ENCODE data around the gene BARHL1.

BARHL1 gene

DNA sequence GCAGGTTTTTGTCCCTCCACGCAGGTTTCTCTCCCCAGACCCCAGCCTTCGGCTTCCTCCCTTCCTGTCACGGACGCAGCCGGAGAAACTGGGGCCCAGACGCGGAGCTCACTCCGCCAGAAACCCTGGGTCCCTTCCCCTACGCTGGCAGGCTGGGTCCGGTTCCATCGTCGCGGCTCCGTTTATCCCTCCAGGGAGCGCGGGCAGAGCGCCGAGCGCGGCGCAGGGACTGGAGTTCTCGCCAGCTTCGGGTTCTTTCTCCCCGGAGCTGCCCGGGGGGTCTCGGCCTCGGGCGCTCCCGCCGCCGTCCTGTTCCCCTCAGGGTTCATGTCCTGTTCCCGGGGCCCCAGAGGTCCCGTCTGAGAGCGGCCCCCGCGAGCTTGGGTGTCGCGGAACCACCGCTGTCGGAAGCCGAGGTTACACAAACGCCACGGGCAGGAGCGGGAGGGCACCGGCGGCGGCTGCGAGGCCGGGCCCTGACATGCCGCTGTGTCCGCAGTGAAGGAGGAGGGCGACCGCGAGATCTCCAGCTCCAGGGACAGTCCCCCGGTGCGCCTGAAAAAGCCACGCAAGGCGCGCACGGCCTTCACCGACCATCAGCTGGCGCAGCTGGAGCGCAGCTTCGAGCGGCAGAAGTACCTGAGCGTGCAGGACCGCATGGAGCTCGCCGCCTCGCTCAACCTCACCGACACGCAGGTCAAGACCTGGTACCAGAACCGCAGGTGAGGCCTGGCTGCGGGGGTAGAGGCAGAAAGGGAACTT is 4.6 kb downstream of the BARHL1 start:
- H3K4me3 Mint-ChIP-seq: peak overlapping the region in 1 of 2 donors; percentile 35

DNA sequence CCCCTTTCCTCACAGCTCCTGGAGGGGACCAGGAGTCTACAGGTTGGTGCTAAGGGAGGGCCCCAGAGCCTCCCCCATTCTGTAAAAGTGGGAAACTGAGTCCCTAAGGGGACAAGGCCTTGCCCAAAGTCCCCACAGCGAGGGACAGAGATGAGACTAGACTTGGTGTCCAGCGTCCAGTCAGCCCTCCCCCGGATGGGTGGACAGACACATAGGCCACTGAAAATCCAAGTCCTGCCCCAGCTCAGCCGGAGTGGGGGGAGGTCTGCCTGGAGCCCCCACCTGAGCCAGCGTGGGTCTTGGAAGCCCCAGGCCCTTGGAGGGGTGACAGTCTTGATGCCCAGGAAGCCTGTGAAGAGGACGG is 5.2 kb downstream of the BARHL1 start:
- Mint-ChIP-seq H3K27ac (no peak overlapping the region), H3K36me3 (peaks cover 11 to 14% of the 10 kb centered on the region in 2 donors), H3K9me3 (no peaks in the 10 kb centered on the region), H3K27me3 (peaks cover 60 to 93% of the 10 kb centered on the region in 2 donors), H3K4me3 (no peak overlapping the region), H3K4me1 (peaks cover 20 to 40% of the 10 kb centered on the region in 2 donors)
- DNase-seq: no peak
- no peak for ATAC-seq (replicated peaks)

More for the DNA sequence above, 4.6 kb downstream of the BARHL1 start:
- H3K27ac Mint-ChIP-seq: peak overlapping the region; percentile 75
- H3K4me1 Mint-ChIP-seq: peaks cover 20 to 42% of the 10 kb centered on the region in 2 donors
- DNase-seq (no peak), ATAC-seq (replicated peaks) (peak in 1 of 2 donors; percentile 27)
- peaks cover 8% of the 10 kb centered on the region in 2 donors for H3K36me3 Mint-ChIP-seq
- no peaks in the 10 kb centered on the region for H3K9me3 Mint-ChIP-seq
- peaks cover 56 to 93% of the 10 kb centered on the region in 2 donors for H3K27me3 Mint-ChIP-seq

DNA sequence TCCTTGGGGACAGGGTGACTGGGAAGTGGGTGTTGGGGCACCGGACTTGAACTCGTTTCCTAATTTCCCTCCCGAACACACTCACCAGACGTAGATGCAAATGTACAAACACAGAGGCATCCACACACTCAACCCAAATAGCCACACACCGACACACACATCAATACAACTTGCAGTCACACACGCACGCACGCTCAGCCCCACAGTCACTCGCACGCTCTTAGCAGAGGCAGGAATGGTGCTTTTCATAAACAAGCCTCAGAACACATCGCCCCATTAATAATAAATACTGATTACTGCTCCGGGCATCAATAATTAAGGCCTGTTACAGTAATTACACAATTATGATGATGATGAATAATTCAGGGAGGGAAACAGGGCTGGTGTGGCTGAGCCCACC is 5.7 kb downstream of the BARHL1 start:
- H3K4me3 Mint-ChIP-seq: no peak overlapping the region
- no peaks in the 10 kb centered on the region for H3K9me3 Mint-ChIP-seq
- peaks cover 57 to 90% of the 10 kb centered on the region in 2 donors for H3K27me3 Mint-ChIP-seq
- H3K27ac Mint-ChIP-seq: no peak overlapping the region
- DNase-seq: no peak
- no peak for ATAC-seq (replicated peaks)
- H3K36me3 Mint-ChIP-seq: peaks cover 14 to 18% of the 10 kb centered on the region in 2 donors
- peaks cover 20 to 40% of the 10 kb centered on the region in 2 donors for H3K4me1 Mint-ChIP-seq

DNA sequence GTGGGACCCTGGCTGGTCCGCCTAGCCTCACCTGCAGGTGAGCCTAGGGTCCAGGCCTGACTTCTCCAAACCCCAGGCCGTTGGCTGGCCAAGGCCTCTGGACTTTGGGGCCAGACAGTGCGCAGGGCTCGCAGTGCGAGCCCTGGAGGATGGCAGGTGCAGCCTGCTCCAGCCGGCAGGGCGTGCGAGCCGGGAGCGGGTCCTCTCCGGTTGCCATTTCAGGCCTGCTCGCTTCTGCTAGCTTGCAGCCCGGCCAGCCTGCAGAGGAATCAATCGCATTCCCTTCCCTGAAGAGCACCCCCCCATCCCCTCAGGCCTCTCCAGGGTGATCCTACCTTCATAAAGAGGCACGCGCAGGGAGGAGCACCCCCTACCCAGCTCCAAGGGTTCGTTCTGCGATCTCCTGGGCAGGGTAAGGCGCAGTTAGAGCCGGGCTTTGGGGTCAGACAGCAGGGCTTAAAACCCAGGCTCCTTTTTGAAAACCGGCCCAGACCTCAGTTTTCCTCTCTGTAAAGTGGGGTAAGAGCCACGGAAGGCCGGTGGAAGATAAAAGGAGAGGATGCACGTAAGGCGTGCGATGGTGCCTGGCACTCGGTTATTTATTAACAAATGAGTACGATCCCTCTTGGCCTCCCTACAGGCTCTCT is 6.2 kb downstream of the BARHL1 start:
- Mint-ChIP-seq H3K4me3 (peak overlapping the region in 1 of 2 donors; percentile 8), H3K4me1 (peaks cover 21 to 40% of the 10 kb centered on the region in 2 donors), H3K27me3 (peaks cover 56 to 90% of the 10 kb centered on the region in 2 donors), H3K27ac (peak overlapping the region; percentile 69), H3K36me3 (peaks cover 20 to 23% of the 10 kb centered on the region in 2 donors), H3K9me3 (no peaks in the 10 kb centered on the region)
- ATAC-seq (replicated peaks): no peak
- no peak for DNase-seq

DNA sequence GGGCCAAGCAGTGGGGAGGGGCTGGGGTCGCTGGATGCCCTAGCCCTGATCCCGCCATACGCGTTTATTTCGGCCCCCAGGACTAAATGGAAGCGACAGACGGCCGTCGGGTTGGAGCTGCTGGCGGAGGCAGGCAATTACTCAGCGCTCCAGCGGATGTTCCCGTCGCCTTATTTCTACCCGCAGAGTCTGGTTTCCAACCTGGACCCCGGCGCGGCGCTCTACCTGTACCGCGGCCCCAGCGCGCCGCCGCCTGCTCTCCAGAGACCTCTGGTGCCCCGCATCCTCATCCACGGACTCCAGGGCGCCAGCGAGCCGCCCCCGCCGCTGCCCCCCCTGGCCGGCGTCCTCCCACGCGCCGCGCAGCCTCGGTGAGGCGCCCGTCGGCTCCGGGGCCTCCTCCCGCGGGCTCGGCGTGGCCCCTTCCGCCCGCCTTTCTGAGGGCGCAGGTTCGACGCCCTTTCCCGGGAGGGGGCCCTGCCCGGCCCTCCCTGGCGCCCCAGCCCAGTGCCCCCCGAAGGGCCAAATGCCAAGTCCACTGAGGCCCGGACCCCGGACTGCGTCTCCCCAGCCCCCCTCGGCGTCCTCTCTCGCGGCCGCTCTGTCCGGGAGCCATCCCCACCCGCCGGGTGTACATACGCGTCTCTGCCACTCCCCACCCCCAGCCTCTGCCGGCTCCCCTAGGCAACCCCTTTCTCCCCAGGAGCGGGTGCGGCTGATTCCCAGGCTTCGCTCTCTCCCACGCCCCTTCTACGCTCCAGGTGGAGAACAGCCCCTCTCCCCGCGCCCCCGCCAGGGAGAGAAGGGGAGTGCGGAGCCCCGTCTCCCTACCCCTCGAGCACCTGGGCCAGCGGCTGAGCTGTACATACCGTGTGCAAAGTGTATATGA is 7.0 kb downstream of the BARHL1 start:
- no peak for ATAC-seq (replicated peaks)
- Mint-ChIP-seq H3K4me1 (peaks cover 22 to 40% of the 10 kb centered on the region in 2 donors), H3K36me3 (peaks cover 23 to 31% of the 10 kb centered on the region in 2 donors), H3K4me3 (peak overlapping the region; percentile 44 to 76), H3K9me3 (no peaks in the 10 kb centered on the region), H3K27ac (peak overlapping the region; percentile 83), H3K27me3 (peaks cover 52 to 84% of the 10 kb centered on the region in 2 donors)
- no peak for DNase-seq

DNA sequence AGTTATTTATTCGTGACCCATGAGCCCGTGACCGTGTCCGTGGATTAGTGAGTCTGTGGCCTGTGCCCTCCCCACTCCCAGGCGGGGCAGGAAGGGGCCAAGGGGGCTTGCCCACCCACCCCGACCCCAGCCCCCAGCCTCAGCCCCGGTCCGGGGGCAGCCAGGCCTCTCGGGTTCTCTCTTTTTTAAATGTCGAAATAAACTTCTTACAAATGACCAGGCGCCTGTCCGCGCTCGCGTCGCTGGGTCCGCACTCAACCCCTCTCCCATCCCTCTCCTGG is 7.6 kb downstream of the BARHL1 start:
- H3K27me3 Mint-ChIP-seq: peaks cover 49 to 79% of the 10 kb centered on the region in 2 donors
- peak overlapping the region; percentile 62 to 76 for H3K4me3 Mint-ChIP-seq
- ATAC-seq (replicated peaks): no peak

DNA sequence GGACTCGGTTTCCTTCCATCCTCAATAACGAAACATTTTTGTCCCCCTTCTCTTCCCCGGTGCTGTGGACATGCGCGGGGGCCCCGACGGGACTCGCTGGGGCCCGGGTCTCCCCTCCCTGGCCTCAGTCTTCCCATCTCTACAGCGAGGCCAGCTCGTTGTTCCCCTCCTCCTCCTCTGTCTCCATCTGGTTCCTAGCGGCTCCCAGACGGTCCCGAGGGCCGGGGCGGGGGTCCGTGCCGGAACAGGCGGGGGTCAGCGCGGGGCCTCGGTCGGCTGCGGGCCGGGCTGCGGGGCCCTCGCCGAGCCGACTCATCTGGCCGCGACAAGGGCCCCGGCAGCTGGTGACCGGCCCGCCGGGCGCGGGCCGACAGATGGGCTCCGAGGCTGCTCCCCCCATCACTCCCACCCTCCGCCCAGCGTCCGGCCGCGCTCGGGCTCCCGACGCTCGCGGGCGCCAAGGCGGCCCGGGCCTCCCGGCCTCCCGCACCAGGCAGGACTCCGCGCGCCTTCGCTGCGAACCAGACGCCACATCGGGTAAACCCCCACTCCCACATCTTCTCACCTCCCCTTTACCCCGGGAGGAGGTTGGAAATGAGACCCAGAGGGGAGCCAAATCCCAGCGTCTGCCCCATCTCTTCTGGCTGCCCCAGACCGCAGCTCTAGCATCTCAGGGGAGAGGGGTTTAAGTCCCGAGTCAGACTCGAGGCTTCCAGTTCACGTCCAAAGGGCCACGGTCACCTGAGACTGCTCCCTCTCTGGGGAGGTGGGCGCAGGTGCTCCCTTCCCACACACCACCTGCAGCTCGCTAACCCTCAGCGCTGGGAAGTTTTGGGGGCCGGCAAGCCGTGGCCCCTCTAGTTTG is 8.1 kb downstream of the BARHL1 start:
- H3K9me3 Mint-ChIP-seq: no peaks in the 10 kb centered on the region
- ATAC-seq (replicated peaks): no peak
- peaks cover 49 to 77% of the 10 kb centered on the region in 2 donors for H3K27me3 Mint-ChIP-seq
- peak overlapping the region; percentile 56 to 62 for H3K4me3 Mint-ChIP-seq
- peak overlapping the region; percentile 89 for H3K27ac Mint-ChIP-seq
- H3K36me3 Mint-ChIP-seq: peaks cover 30 to 38% of the 10 kb centered on the region in 2 donors
- peaks cover 22 to 40% of the 10 kb centered on the region in 2 donors for H3K4me1 Mint-ChIP-seq
- no peak for DNase-seq

More for the DNA sequence above, 7.6 kb downstream of the BARHL1 start:
- Mint-ChIP-seq H3K4me1 (peaks cover 22 to 40% of the 10 kb centered on the region in 2 donors), H3K27ac (peak overlapping the region; percentile 87), H3K9me3 (no peaks in the 10 kb centered on the region), H3K36me3 (peaks cover 28 to 34% of the 10 kb centered on the region in 2 donors)
- DNase-seq: no peak

DNA sequence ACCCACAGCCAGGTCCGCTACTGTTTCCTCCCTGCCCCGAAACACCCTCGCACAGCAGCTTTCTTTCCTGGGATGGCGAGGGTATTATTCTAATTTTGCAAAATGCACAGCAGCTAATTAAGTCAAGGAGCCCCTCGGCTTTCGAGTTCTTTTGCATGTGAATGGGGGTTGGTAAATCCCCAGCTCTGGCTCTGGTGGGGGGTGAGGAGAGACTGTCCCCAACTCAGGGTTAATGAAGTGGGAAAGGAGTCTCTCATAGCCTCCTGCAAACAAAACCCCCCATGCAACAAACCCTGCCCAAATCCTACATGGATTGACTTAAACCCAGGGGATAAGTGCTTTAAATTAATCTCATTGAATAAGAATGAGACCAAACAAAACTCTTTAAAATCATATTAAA is 8.8 kb downstream of the BARHL1 start:
- H3K9me3 Mint-ChIP-seq: no peaks in the 10 kb centered on the region
- no peak for DNase-seq
- peak overlapping the region; percentile 89 for H3K27ac Mint-ChIP-seq
- ATAC-seq (replicated peaks): no peak
- peaks cover 44 to 71% of the 10 kb centered on the region in 2 donors for H3K27me3 Mint-ChIP-seq
- peaks cover 19 to 36% of the 10 kb centered on the region in 2 donors for H3K4me1 Mint-ChIP-seq
- H3K36me3 Mint-ChIP-seq: peaks cover 31 to 45% of the 10 kb centered on the region in 2 donors
- H3K4me3 Mint-ChIP-seq: peak overlapping the region; percentile 36 to 53

DNA sequence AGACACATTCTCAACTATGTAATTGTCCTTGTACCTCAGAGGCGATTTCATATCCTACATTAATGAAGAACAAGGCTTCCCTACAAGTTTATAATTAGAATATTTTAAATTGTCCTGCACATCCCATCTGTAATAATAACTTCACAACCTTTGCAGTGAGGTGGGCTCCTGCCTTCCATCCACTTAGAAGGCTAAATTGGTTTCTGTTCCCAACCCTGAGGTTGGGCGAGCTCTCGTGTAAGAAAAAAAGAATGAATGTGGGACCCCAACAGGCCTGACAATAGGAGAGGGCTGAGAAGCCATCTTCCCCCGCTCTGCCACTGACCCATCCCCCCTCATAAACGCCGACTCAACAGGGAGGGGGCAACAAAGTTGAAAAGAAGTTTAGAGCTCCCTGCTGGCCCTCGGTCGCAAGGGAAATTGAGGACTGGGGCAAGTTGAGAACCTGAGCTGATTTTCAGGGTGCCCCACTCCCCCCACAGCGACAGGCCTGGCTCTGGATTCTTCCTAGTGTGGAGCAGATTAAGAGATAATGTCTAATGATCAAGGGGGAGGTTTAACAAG is 9.4 kb downstream of the BARHL1 start:
- H3K4me3 Mint-ChIP-seq: no peak overlapping the region
- H3K36me3 Mint-ChIP-seq: peaks cover 37 to 50% of the 10 kb centered on the region in 2 donors
- peaks cover 43 to 65% of the 10 kb centered on the region in 2 donors for H3K27me3 Mint-ChIP-seq
- DNase-seq (no peak), ATAC-seq (replicated peaks) (no peak)
- peaks cover 20 to 36% of the 10 kb centered on the region in 2 donors for H3K4me1 Mint-ChIP-seq
- no peak overlapping the region for H3K27ac Mint-ChIP-seq
- no peaks in the 10 kb centered on the region for H3K9me3 Mint-ChIP-seq

DNA sequence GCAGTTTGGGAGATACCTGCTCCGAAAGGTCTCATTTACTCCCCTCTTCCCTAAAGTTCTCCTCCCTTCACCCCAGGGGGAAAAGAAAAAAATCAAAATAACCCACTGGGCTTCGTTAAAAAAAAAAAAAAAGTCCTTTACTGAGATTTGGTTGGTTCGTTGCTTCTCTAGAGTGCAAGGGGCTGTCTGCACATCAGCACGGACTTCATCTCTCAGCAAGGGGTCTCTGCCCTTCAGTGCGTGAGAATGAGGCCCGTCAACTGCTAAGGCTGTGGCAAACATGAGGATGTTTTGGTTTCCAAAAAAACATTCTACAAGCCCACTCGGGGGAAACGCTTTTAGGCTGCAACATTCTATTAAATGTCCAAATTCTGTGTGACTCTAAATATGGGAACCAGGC is 10.0 kb downstream of the BARHL1 start:
- Mint-ChIP-seq H3K9me3 (no peaks in the 10 kb centered on the region), H3K4me3 (no peak overlapping the region), H3K27ac (no peak overlapping the region), H3K4me1 (peaks cover 20 to 33% of the 10 kb centered on the region in 2 donors), H3K36me3 (peaks cover 41 to 51% of the 10 kb centered on the region in 2 donors), H3K27me3 (peaks cover 43 to 60% of the 10 kb centered on the region in 2 donors)
- ATAC-seq (replicated peaks) (no peak), DNase-seq (no peak)

DNA sequence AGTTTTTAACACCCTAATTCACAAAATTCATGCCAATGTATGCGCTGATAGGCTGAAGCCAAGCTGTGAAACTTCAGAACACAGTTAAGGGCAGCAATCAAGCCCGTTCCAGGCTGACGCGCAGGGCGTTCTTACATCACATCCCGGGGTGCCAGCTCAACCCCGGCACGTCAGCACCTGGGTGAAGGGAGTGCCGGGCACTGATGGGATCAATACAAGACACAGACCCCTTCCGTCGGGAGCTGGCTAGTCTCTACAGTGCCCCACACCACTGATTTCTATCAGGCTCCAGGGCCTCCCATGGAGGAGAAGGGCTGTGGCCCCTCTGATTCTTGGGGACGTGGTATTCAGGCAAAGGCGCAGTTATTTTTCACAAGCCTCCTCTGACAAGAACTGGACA is 12.0 kb downstream of the BARHL1 start:
- peaks cover 35 to 41% of the 10 kb centered on the region in 2 donors for H3K27me3 Mint-ChIP-seq
- H3K9me3 Mint-ChIP-seq: no peaks in the 10 kb centered on the region
- no peak overlapping the region for H3K27ac Mint-ChIP-seq
- ATAC-seq (replicated peaks) (no peak), DNase-seq (no peak)
- peaks cover 55 to 68% of the 10 kb centered on the region in 2 donors for H3K36me3 Mint-ChIP-seq
- H3K4me3 Mint-ChIP-seq: no peak overlapping the region
- H3K4me1 Mint-ChIP-seq: peaks cover 18 to 29% of the 10 kb centered on the region in 2 donors

DNA sequence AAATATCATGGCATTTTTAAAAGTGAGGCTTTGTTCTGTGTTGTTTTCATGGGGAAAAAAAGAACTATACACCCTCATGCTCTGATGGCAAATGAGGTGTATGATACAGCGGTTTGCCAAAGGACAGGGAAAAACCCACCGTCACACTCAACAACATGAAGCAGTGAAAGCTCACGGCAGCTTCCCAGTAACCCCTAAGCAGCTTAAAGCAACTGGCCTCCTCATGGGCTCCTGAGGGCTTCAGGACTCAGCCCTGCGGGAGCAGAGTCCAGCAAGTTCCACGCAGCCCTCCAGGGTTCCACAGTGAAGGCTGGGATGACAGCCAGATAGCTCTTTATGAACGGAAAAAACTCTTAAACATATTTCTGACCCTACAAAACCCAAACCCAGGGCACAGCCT is 12.9 kb downstream of the BARHL1 start:
- DNase-seq: no peak
- no peak for ATAC-seq (replicated peaks)
- peaks cover 14 to 20% of the 10 kb centered on the region in 2 donors for H3K4me1 Mint-ChIP-seq
- H3K4me3 Mint-ChIP-seq: no peak overlapping the region
- no peak overlapping the region for H3K27ac Mint-ChIP-seq
- H3K27me3 Mint-ChIP-seq: peaks cover 27 to 32% of the 10 kb centered on the region in 2 donors
- peaks cover 64 to 77% of the 10 kb centered on the region in 2 donors for H3K36me3 Mint-ChIP-seq
- H3K9me3 Mint-ChIP-seq: no peaks in the 10 kb centered on the region

DNA sequence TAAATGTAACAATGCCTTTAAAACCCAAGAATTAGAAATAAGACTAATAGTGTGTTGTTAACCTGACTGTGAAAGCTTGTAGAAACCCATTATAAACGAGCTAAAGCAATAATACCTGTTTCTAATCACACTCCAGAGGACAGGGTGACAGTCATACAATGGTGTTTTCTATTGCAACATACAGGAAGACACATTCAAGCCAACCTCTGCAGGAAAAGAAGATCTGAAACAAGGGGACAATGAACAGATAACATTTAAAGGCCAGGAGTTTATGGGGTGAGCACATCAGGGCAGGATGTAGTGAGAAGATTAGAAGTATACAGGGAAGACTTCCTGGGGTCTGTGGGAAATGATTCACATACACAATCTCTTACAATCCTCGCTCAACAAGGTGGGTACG is 13.8 kb downstream of the BARHL1 start:
- H3K4me3 Mint-ChIP-seq: no peak overlapping the region
- no peak for DNase-seq
- ATAC-seq (replicated peaks): peak; percentile 55 to 75
- H3K36me3 Mint-ChIP-seq: peaks cover 66 to 83% of the 10 kb centered on the region in 2 donors
- H3K27ac Mint-ChIP-seq: no peak overlapping the region
- no peaks in the 10 kb centered on the region for H3K9me3 Mint-ChIP-seq
- H3K4me1 Mint-ChIP-seq: peaks cover 10 to 11% of the 10 kb centered on the region in 2 donors
- peaks cover 20 to 23% of the 10 kb centered on the region in 2 donors for H3K27me3 Mint-ChIP-seq

All from stimulated activated naive B cell treated with anti-CD40 and anti-IgM and Interleukin-4, amounts not matched to agents 10 μg/mL and 1 μg/mL and 100 μg/mL, for 72 hours (primary cell).